A549 treated with RU486 at 1 μM for 4 hours (cell line): ENCODE results near the gene CALHM6. TPM values are rescaled to one million over a fixed set of nuclear protein-coding genes. Genes with fewer than 3 reads are reported as not detected.

ENCODE experiments used
- total RNA-seq: library from RNA; stranded (reverse); fragments of 200-300 nt; extraction: Qiagen RNA extraction; gene quantifications from 5 replicates; pipeline ENCODE4 v1.2.3, GENCODE V29; 2022; ENCODE audit warnings: low read depth

CALHM6 gene
- not detected in 5 replicates for total RNA-seq

GRCh38 chr6:116461331-116461931 is at the start of gene CALHM6:
Gene CALHM6 (plus strand): TSS chr6:116461375. CDS start chr6:116461930, 555 bp downstream.

GRCh38 chr6:116511424-116512110 is 50.4 kb downstream of the CALHM6 start, which contains the start of gene CALHM5:
Gene CALHM5 (plus strand): TSS chr6:116511639. CDS start chr6:116511697, 58 bp downstream.

Other genes with a start within 250 kb of the CALHM6 start
- 2.0 to 3.8 TPM (median 3.2 TPM) in 5 replicates for gene TSPYL4, start 207.3 kb upstream of the CALHM6 start, total RNA-seq
- gene TSPYL1, start 181.4 kb upstream of the CALHM6 start, total RNA-seq: 24.9 to 32.8 TPM (median 30.5 TPM) in 5 replicates
- 12.4 to 19.1 TPM (median 17.3 TPM) in 5 replicates for gene DSE, start 90.4 kb upstream of the CALHM6 start, total RNA-seq
- 0.03 to 0.10 TPM (median 0.07 TPM) in 5 replicates for gene CALHM5, start 50.3 kb downstream of the CALHM6 start, total RNA-seq
- gene TRAPPC3L, start 84.3 kb downstream of the CALHM6 start, total RNA-seq: not detected in 5 replicates
- gene CALHM4, start 92.4 kb downstream of the CALHM6 start, total RNA-seq: not detected in 5 replicates
- 18.4 to 41.6 TPM (median 36.8 TPM) in 5 replicates for gene RWDD1, start 110.1 kb downstream of the CALHM6 start, total RNA-seq
- gene RSPH4A, start 155.1 kb downstream of the CALHM6 start, total RNA-seq: 0.15 to 0.39 TPM (median 0.18 TPM) in 5 replicates
- gene ZUP1, start 207.4 kb downstream of the CALHM6 start, total RNA-seq: 4.2 to 7.9 TPM (median 7.0 TPM) in 5 replicates
- gene KPNA5, start 219.8 kb downstream of the CALHM6 start, total RNA-seq: 0.42 to 1.9 TPM (median 1.5 TPM) in 5 replicates